GM19023 (cell line): ENCODE data around the gene BCOR.

Source experiments
- ATAC-seq: cut with Tn5 transposase; IDR thresholded peaks from one replicate; pipeline ENCODE4 v1.9.1; 2021; ENCODE audit warnings: mild to moderate bottlenecking, moderate library complexity; ENCODE audit not compliant: unreplicated experiment

BCOR gene

GRCh38 chrX:40007131-40007755 lies 90.5 kb downstream of the BCOR start:
- ATAC-seq = no peak

- no peak for ATAC-seq
These were observed 91.4 kb downstream of the BCOR start for GRCh38 chrX:40006106-40007017.

GRCh38 chrX:40005292-40006011 lies 92.3 kb downstream of the BCOR start:
- no peak for ATAC-seq

GRCh38 chrX:40004921-40005291 lies 92.9 kb downstream of the BCOR start:
- no peak for ATAC-seq

GRCh38 chrX:40004246-40004535 lies 93.6 kb downstream of the BCOR start:
- ATAC-seq = no peak

GRCh38 chrX:40003428-40004245 lies 94.1 kb downstream of the BCOR start:
- ATAC-seq = no peak

- no peak for ATAC-seq
These were observed 94.7 kb downstream of the BCOR start for GRCh38 chrX:40003071-40003427.
